OCI-LY3 (cell line): ENCODE measurements around the gene TESMIN.

Source experiments
- CTCF ChIP-seq: fragments of 200-600, 300-600 bp; sonication (generic); IDR thresholded peaks from 2 replicates; pipeline ENCODE4 v1.5.1; 2014; ENCODE audit warnings: antibody characterized with exemption, low read length, low read depth
- EZH2phosphoT487 ChIP-seq: fragments of 200-600 bp; shearing (Covaris generic); IDR thresholded peaks from 2 replicates; pipeline ENCODE4 v1.6.1; 2018; ENCODE audit warnings: antibody characterized with exemption, mixed run types, low read depth

DNA sequence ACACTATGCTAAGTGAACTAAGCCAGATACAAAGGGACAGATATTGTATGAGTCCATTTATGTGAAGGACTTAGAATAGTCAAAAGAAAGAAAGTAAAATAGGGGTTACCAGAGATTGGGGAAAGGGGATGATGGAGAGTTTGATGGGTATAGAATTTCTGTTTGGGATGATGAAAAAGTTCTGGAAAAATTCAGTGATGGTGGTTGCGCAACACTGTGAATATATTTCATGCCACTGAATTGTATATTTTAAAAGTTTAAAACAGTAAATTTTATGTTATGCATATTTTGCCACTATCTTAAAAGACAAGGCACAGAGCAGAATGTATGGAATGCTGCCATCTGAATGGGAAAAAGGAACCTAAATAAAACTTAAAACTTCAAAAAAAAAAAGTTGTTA, 29.2 kb downstream of the TESMIN start:
- TF ChIP-seq CTCF (no peak), EZH2phosphoT487 (no peak)
